Parathyroid adenoma (tissue), 2 donors: ENCODE data around the gene NIBAN1.

Experiments used
- H2AFZ ChIP-seq: fragments of 300-600 bp; sonication (generic); one replicate; pipeline ENCODE4 v1.7.0; 2017; ENCODE audit warnings: antibody characterized with exemption, mild to moderate bottlenecking
- H3K27ac ChIP-seq: fragments of 300-600 bp; sonication (generic); one replicate; pipeline ENCODE4 v1.7.0; 2017
- H3K27me3 ChIP-seq: fragments of 300-600 bp; sonication (generic); one replicate; pipeline ENCODE4 v1.7.0; 2017; ENCODE audit warnings: low read length; ENCODE audit not compliant: control insufficient read depth, insufficient read depth
- H3K36me3 ChIP-seq: fragments of 300-600 bp; sonication (generic); one replicate; pipeline ENCODE4 v1.7.0; 2017; ENCODE audit warnings: low read length; ENCODE audit not compliant: control insufficient read depth, insufficient read depth
- H3K4me1 ChIP-seq: fragments of 300-600 bp; sonication (generic); one replicate; pipeline ENCODE4 v1.7.0; 2017; ENCODE audit warnings: control low read depth
- H3K4me2 ChIP-seq: fragments of 300-600 bp; sonication (generic); one replicate; pipeline ENCODE4 v1.7.0; 2017; ENCODE audit warnings: low read length
- H3K4me3 ChIP-seq: fragments of 300-600 bp; sonication (generic); one replicate; pipeline ENCODE4 v1.7.0; 2017; ENCODE audit warnings: low read depth, low read length
- H3K79me2 ChIP-seq: fragments of 300-600 bp; sonication (generic); one replicate; pipeline ENCODE4 v1.7.0; 2017; ENCODE audit warnings: control low read depth
- H3K9ac ChIP-seq: fragments of 300-600 bp; sonication (generic); one replicate; pipeline ENCODE4 v1.7.0; 2017; ENCODE audit warnings: mild to moderate bottlenecking
- H3K9me3 ChIP-seq: fragments of 300-600 bp; sonication (generic); one replicate; pipeline ENCODE4 v1.7.0; 2017; ENCODE audit warnings: low read length; ENCODE audit not compliant: control insufficient read depth
- TF ChIP-seq, protein P1 (sequence below): fragments of 300-600 bp; sonication (generic); IDR thresholded peaks from one replicate; pipeline ENCODE4 v1.7.0; 2017; ENCODE audit warnings: antibody characterized with exemption, mild to moderate bottlenecking
- donor health status: primary hyperparathyroidism.

The NIBAN1 gene

GRCh38 chr1:184935920-184936798 is 38.1 kb downstream of the NIBAN1 start:
- TF ChIP-seq, protein P1, sequence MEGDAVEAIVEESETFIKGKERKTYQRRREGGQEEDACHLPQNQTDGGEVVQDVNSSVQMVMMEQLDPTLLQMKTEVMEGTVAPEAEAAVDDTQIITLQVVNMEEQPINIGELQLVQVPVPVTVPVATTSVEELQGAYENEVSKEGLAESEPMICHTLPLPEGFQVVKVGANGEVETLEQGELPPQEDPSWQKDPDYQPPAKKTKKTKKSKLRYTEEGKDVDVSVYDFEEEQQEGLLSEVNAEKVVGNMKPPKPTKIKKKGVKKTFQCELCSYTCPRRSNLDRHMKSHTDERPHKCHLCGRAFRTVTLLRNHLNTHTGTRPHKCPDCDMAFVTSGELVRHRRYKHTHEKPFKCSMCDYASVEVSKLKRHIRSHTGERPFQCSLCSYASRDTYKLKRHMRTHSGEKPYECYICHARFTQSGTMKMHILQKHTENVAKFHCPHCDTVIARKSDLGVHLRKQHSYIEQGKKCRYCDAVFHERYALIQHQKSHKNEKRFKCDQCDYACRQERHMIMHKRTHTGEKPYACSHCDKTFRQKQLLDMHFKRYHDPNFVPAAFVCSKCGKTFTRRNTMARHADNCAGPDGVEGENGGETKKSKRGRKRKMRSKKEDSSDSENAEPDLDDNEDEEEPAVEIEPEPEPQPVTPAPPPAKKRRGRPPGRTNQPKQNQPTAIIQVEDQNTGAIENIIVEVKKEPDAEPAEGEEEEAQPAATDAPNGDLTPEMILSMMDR: no peak
- Histone ChIP-seq H3K4me1 (no peaks in the 10 kb centered on the region), H3K27ac (no peak overlapping the region)

GRCh38 chr1:184933944-184934343 is 40.4 kb downstream of the NIBAN1 start:
- Histone ChIP-seq H2AFZ (no peak overlapping the region), H3K36me3 (no peaks in the 10 kb centered on the region), H3K9me3 (no peaks in the 10 kb centered on the region), H3K4me2 (no peak overlapping the region), H3K27ac (no peak overlapping the region), H3K9ac (no peak overlapping the region), H3K4me1 (no peaks in the 10 kb centered on the region), H3K79me2 (no peaks in the 10 kb centered on the region), H3K4me3 (no peak overlapping the region), H3K27me3 (no peaks in the 10 kb centered on the region)
- TF ChIP-seq, protein P1: no peak

More at GRCh38 chr1:184935920-184936798, 38.1 kb downstream of the NIBAN1 start:
- no peak overlapping the region for H3K9ac ChIP-seq
- no peak overlapping the region for H3K4me2 ChIP-seq
- no peak overlapping the region for H2AFZ ChIP-seq
- H3K9me3 ChIP-seq: no peaks in the 10 kb centered on the region
- no peaks in the 10 kb centered on the region for H3K79me2 ChIP-seq
- H3K4me3 ChIP-seq: no peak overlapping the region
- no peaks in the 10 kb centered on the region for H3K36me3 ChIP-seq
- H3K27me3 ChIP-seq: no peaks in the 10 kb centered on the region

DNA sequence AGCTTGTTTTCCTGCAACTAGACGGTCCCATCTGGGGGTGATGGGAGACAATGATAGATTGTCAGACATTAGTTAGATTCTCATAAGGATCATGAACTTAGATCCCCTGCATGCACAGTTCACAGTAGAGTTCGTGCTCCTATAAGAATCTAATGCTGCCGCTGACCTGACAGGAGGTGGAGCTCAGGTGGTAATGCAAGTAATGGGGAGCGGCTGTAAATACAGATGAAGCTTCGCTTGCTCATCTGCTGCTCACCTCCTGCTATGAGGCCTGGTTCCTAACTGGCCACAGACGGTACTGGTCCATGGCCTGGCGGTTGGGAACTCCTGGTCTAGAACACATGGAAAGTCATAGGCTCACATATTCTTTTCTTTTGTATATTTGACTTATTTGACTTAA is 42.0 kb downstream of the NIBAN1 start:
- no peak overlapping the region for H2AFZ ChIP-seq
- no peak overlapping the region for H3K4me3 ChIP-seq
- no peak overlapping the region for H3K4me2 ChIP-seq
- TF ChIP-seq, protein P1: no peak
- no peaks in the 10 kb centered on the region for H3K27me3 ChIP-seq
- no peak overlapping the region for H3K9ac ChIP-seq
- H3K9me3 ChIP-seq: no peaks in the 10 kb centered on the region
- H3K27ac ChIP-seq: no peak overlapping the region
- no peaks in the 10 kb centered on the region for H3K4me1 ChIP-seq
- H3K79me2 ChIP-seq: no peaks in the 10 kb centered on the region
- H3K36me3 ChIP-seq: no peaks in the 10 kb centered on the region

DNA sequence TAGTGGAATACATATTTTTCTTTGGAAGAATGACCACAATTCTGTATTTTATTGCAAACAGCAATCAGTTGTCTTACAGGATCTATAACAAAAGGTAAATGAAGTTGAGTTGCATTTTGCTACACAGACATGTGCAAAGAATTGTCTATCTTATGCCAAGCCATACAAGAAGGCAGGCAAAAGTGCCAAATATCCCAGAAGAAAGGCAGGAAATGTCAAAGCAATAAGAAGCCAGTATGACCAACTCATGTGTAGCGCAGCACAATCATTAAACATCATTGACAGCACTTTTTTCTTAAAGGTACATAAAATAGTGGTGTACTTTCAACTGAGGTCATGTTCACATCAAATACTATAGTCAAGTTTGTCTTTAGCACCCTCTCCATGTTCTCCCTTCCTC is 42.7 kb downstream of the NIBAN1 start:
- H3K4me2 ChIP-seq: no peak overlapping the region
- H3K27ac ChIP-seq: no peak overlapping the region
- H3K4me1 ChIP-seq: no peaks in the 10 kb centered on the region
- H3K9me3 ChIP-seq: no peaks in the 10 kb centered on the region
- no peaks in the 10 kb centered on the region for H3K79me2 ChIP-seq
- no peak overlapping the region for H3K9ac ChIP-seq
- no peak overlapping the region for H2AFZ ChIP-seq
- TF ChIP-seq, protein P1: no peak
- H3K4me3 ChIP-seq: no peak overlapping the region
- H3K36me3 ChIP-seq: no peaks in the 10 kb centered on the region
- no peaks in the 10 kb centered on the region for H3K27me3 ChIP-seq

DNA sequence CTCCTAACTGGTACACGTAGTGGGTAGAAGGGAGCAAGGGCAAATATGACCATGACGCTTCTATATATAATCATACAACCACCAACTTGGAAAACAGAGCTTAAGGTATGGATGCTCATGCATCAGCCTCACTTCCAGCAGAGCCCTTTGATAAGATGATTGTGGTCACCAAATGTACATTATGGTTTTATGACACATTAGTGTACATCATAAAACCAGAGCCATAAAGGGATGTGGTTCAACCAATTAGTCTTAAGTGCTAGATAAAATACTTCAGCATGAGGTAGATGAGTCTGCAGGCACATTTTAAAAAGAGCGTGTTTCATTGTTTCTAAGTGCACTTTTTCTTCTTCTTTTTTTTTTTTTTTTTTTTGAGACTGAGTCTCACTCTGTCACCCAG is 43.7 kb downstream of the NIBAN1 start:
- Histone ChIP-seq H3K9ac (no peak overlapping the region), H3K4me2 (no peak overlapping the region), H3K36me3 (no peaks in the 10 kb centered on the region), H3K79me2 (no peaks in the 10 kb centered on the region), H3K4me1 (no peaks in the 10 kb centered on the region), H2AFZ (no peak overlapping the region), H3K27me3 (no peaks in the 10 kb centered on the region), H3K4me3 (no peak overlapping the region), H3K27ac (no peak overlapping the region), H3K9me3 (no peaks in the 10 kb centered on the region)
- TF ChIP-seq, protein P1: no peak
